GM10248 (cell line): ENCODE results near the gene RBP4.
"Not testable (repeated sequence)": the region's sequence is repeated elsewhere in the genome, so short reads cannot be mapped to it uniquely, and the experiment has no call there.

Experiments used
- CTCF ChIA-PET: fragments of 300-600 bp; sonication (Branson Sonifier 250); formaldehyde crosslinking; extraction: SDS; loops from one replicate; lab custom pipeline; 2021; ENCODE audit warnings: antibody characterized with exemption; lab: Yijun Ruan, JAX
- POLR2A ChIA-PET: fragments of 350-650 bp; sonication (Branson Sonifier 250); formaldehyde crosslinking; extraction: SDS; loops from one replicate; lab custom pipeline; 2020; ENCODE audit warnings: antibody characterized with exemption; lab: Yijun Ruan, JAX
- DNase-seq: peaks from one replicate; pipeline ENCODE4 v3.0.0; 2012; ENCODE audit errors: extremely low spot score
- CTCF ChIP-seq: IDR thresholded peaks from 2 replicates; pipeline ENCODE4 v1.5.1; 2012; ENCODE audit warnings: mild to moderate bottlenecking, low read depth; ENCODE audit errors: extremely low read depth, missing control alignments, control extremely low read depth

RBP4 gene

GRCh38 chr10:93550606-93551005 lies 50.4 kb downstream of the RBP4 start:
- ChIA-PET POLR2A (no interaction called here), CTCF (interaction anchor here (0.9 kb wide), 1 partner anchor 8 kb away, joined by 3 read pairs; no protein-coding TSS in a partner anchor)
- no peak for DNase-seq
- TF ChIP-seq CTCF, result no peak

- no peak for DNase-seq
- POLR2A ChIA-PET, result no interaction called here
- TF ChIP-seq CTCF, result no peak
- CTCF ChIA-PET, result no interaction called here
Measured at GRCh38 chr10:93548376-93549071, 52.5 kb downstream of the RBP4 start.

GRCh38 chr10:93547522-93547921 lies 53.5 kb downstream of the RBP4 start:
- no peak for DNase-seq
- POLR2A ChIA-PET, result no interaction called here
- no peak for TF ChIP-seq CTCF
- CTCF ChIA-PET, result no interaction called here

GRCh38 chr10:93546995-93547394 lies 54.0 kb downstream of the RBP4 start:
- CTCF ChIA-PET, DNase-seq, POLR2A ChIA-PET: not testable (repeated sequence)

- POLR2A ChIA-PET, result no interaction called here
- TF ChIP-seq CTCF, result no peak
- DNase-seq, result no peak
- CTCF ChIA-PET, result interaction anchor here (0.9 to 2.0 kb wide), 8 partner anchors 8 to 138 kb away, joined by 3 to 4 read pairs (median 3); no protein-coding TSS in a partner anchor
Measured at GRCh38 chr10:93542358-93542791, 58.7 kb downstream of the RBP4 start.
